ENCODE measurements around the gene TUBG1. TPM values are rescaled to one million over a fixed set of nuclear protein-coding genes. Genes with fewer than 3 reads are reported as not detected.
"Not testable (repeated sequence)": the region's sequence is repeated elsewhere in the genome, so short reads cannot be mapped to it uniquely, and the experiment has no call there.

Gene TUBG1
- total RNA-seq, 3 donors from 2014 or later = 20.5 to 34.4 (median 22.8) TPM

DNA sequence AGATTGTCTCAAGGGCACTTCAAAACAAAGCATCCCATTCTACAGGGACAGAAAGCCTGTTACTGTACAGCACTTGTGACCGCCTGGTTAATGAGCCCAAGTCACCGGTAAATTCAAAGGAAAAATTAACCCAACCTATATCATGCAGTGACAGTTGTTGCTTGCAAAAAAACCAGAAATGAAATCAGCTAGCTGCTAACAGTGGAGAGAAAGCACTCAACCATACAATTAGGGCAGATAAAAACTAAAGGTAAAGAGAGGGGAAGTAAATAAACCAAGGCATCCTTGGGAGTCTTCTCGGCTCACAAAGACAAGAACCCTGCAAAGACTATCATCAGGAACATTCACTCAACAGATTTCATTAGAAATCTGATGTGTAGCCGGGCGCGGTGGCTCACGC, 6.2 kb upstream of the TUBG1 start:
- Histone ChIP-seq H3K4me3 (no peak overlapping the region), H3K27me3 (no peaks in the 10 kb centered on the region), H3K4me1 (peaks cover 0 to 6% of the 10 kb centered on the region in 2 donors), H3K27ac (no peak overlapping the region), H3K9me3 (no peaks in the 10 kb centered on the region), H3K36me3 (no peaks in the 10 kb centered on the region)
- intact Hi-C loops (cut with DNase I; ENCODE audit: low total_unique reads) = no loop called here
- no peak for DNase-seq (ENCODE audit: low spot score in 2 of 2)
- TF ChIP-seq POLR2AphosphoS5 (IDR thresholded peaks at IDR 0.05) = no peak
- TF ChIP-seq, protein P1, sequence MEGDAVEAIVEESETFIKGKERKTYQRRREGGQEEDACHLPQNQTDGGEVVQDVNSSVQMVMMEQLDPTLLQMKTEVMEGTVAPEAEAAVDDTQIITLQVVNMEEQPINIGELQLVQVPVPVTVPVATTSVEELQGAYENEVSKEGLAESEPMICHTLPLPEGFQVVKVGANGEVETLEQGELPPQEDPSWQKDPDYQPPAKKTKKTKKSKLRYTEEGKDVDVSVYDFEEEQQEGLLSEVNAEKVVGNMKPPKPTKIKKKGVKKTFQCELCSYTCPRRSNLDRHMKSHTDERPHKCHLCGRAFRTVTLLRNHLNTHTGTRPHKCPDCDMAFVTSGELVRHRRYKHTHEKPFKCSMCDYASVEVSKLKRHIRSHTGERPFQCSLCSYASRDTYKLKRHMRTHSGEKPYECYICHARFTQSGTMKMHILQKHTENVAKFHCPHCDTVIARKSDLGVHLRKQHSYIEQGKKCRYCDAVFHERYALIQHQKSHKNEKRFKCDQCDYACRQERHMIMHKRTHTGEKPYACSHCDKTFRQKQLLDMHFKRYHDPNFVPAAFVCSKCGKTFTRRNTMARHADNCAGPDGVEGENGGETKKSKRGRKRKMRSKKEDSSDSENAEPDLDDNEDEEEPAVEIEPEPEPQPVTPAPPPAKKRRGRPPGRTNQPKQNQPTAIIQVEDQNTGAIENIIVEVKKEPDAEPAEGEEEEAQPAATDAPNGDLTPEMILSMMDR (IDR thresholded peaks at IDR 0.05) = no peak
- no peak for TF ChIP-seq POLR2A (IDR thresholded peaks at IDR 0.05)

DNA sequence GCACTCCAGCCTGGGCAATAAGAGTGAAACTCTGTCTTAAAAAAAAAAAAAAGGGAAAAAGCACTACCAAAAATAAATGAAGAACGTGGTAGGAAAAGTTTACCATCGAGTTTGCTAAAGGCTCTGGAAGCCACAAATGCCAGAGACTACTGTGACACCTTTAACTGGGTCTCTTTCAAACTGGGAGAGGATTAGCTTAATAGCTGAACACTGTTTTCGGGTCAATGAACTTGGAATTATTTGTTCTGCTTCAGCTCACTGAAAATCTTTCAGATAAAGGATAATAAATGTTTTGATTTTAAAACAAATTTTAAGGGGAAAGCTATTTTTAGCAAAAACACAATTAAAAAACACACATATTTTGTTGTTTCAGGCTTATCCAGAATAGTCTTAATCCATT, 1.7 kb upstream of the TUBG1 start:
- no peak for DNase-seq (ENCODE audit: low spot score in 2 of 2)
- no peak for TF ChIP-seq POLR2AphosphoS5 (IDR thresholded peaks at IDR 0.05)
- TF ChIP-seq, protein P1 (IDR thresholded peaks at IDR 0.05) = no peak
- TF ChIP-seq POLR2A (IDR thresholded peaks at IDR 0.05) = no peak
- no peaks in the 10 kb centered on the region for H3K27me3 ChIP-seq
- no peak overlapping the region for H3K27ac ChIP-seq
- no peaks in the 10 kb centered on the region for H3K9me3 ChIP-seq
- peaks cover 0 to 6% of the 10 kb centered on the region in 2 donors for H3K4me1 ChIP-seq
- H3K36me3 ChIP-seq = no peaks in the 10 kb centered on the region
- peak overlapping the region in 2 of 3 donors; percentile 71 to 92 for H3K4me3 ChIP-seq
- intact Hi-C loops (cut with DNase I; ENCODE audit: low total_unique reads) = no loop called here

DNA sequence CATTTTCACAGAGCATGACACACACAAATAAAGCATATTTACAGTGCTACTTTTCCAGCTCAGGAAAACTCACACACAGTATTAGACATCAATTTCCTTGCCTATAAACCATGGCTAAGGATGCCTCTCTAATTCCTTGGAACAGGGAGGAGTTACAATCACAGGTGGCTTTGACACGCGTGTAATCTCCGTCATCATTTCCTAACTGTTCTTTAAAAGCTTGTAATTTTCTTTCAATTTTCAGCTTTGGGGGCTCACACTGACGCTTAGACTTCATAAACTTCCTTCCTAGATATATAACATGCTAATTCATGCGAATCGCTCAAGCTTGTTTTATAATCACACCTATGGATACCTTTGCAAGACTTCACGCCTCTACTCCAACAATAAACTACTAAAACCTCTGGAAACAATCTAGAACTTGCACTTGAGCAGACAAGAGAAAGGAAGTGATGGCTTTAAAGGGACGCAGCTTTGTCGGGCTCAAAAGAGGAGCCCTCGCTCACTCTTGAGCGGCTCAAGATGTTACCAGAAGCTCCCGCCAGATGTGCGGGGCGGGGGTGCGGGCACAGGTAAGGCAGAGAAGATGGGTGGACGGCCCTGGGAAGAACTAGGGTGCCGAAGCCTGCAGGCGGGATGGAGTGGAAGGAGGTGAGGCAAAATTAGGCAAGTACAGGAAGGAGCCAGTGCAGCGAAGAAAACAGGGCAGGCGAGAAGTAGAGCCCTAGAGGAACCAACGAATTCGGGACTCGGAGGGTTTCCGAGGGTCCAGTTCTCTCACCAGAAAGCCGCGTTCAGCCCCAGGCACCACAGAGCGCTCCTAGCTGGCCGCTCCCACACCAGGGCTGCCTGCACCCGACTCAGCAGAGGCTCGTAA, 940 bp upstream of the TUBG1 start:
- no peak for TF ChIP-seq POLR2A (IDR thresholded peaks at IDR 0.05)
- no peak for TF ChIP-seq POLR2AphosphoS5 (IDR thresholded peaks at IDR 0.05)
- TF ChIP-seq, protein P1 (IDR thresholded peaks at IDR 0.05) = no peak
- H3K27me3 ChIP-seq = no peaks in the 10 kb centered on the region
- peaks cover 0 to 6% of the 10 kb centered on the region in 2 donors for H3K4me1 ChIP-seq
- H3K36me3 ChIP-seq = no peaks in the 10 kb centered on the region
- H3K27ac ChIP-seq = peak overlapping the region; percentile 92 to 94
- H3K4me3 ChIP-seq = peak overlapping the region; percentile 71 to 92 (median 83)
- DNase-seq (ENCODE audit: low spot score in 2 of 2) = no peak
- intact Hi-C loops (cut with DNase I; ENCODE audit: low total_unique reads) = loop anchor here (1.0 kb wide), 1 partner anchor 12 kb away; no protein-coding TSS in a partner anchor
- H3K9me3 ChIP-seq = no peaks in the 10 kb centered on the region

DNA sequence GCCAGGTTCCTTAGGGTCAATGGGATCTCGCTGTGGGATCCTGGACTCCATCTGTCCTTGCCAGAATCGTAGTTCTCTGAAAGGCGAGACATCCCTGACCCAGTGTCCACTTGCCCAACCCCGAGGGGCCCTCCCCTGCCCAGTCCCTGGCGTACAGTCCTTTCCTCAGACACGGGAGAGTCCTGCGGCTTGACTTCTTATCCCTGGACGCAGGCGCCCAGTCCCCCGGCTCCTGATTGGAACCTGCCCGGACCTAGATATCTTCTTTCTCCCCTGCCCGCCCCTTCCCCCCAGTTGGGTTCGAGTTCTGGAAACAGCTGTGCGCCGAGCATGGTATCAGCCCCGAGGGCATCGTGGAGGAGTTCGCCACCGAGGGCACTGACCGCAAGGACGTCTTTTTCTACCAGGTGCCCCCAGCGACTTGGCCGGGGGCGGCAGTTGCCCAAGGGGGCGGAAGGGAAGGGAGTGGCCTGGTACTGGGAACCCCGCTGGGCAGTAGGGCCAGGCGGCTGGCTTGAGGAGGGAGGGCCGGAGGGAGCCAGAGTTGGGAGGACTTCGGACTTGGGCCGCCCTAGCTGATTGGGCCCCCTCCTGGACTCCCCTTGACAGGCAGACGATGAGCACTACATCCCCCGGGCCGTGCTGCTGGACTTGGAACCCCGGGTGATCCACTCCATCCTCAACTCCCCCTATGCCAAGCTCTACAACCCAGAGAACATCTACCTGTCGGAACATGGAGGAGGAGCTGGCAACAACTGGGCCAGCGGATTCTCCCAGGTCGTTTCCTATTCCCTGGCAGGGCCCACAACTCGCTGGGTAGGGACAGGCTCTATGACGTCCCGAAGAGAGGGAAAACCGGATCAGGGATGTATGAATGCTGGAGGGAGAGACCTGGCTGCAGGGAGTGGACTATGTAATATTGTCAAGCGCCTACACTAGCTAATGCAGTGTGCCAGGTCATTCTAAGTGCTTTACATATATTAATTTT, 625 bp downstream of the TUBG1 start:
- not testable (repeated sequence) for H3K9me3 ChIP-seq, H3K27me3 ChIP-seq, H3K4me1 ChIP-seq, H3K36me3 ChIP-seq
- Histone ChIP-seq H3K27ac (peak overlapping the region; percentile 92 to 94), H3K4me3 (peak overlapping the region; percentile 71 to 92 (median 83))
- DNase-seq (ENCODE audit: low spot score in 2 of 2) = peak in 1 of 2 donors; percentile 24
- intact Hi-C loops (cut with DNase I; ENCODE audit: low total_unique reads) = loop anchor here (1.0 kb wide), 1 partner anchor 14 kb away; no protein-coding TSS in a partner anchor

DNA sequence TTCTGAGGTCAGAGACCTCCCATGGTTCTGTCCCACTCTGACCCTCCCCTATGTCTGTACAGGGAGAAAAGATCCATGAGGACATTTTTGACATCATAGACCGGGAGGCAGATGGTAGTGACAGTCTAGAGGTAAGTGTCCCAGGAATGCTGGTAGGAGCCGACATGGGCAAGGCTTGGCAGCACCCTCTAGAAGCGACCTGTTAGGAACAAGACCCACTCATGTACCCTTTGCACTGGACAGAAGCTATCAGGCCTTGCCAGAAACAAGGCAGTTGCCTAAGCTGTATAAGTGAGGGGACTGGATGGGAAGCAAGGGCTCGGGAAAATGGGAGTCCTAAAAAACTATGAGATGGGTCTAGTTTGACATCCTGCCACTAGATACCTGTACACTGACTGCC, 2.5 kb downstream of the TUBG1 start:
- no peak overlapping the region for H3K4me3 ChIP-seq
- H3K4me1 ChIP-seq = peaks cover 0 to 2% of the 10 kb centered on the region in 2 donors
- intact Hi-C loops (cut with DNase I; ENCODE audit: low total_unique reads) = no loop called here
- no peak for DNase-seq (ENCODE audit: low spot score in 2 of 2)
- TF ChIP-seq, protein P1 (IDR thresholded peaks at IDR 0.05) = no peak
- TF ChIP-seq POLR2A (IDR thresholded peaks at IDR 0.05) = no peak
- TF ChIP-seq POLR2AphosphoS5 (IDR thresholded peaks at IDR 0.05) = no peak
- no peak overlapping the region for H3K27ac ChIP-seq
- no peaks in the 10 kb centered on the region for H3K36me3 ChIP-seq
- H3K9me3 ChIP-seq = no peaks in the 10 kb centered on the region
- H3K27me3 ChIP-seq = no peaks in the 10 kb centered on the region

All from breast epithelium (tissue), 4 donors.